ENCODE measurements around the gene CLEC16A.
A peak's percentile ranks its signal among the peaks of the same experiment; 100 is the strongest.

The CLEC16A gene

DNA sequence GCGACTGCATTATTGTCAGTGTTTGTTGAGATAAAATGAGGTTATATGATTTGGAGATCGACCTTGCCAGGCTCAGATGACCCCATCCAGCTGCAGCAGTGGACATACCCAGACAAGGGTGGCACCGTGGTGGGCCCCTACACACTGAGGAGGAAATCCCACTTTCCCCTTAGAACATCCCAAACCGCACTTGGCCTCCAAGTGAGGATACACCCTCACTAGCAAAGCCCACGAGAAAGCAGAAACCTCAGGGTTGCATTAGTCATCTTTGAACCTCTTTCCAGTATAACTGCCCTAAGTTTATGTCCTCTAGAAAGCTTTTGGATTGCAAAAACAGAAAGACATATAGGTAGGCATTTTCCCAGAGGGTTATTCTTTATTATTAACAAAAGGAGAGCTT lies 101.5 kb downstream of the CLEC16A start:
- no peak for DNase-seq

DNA sequence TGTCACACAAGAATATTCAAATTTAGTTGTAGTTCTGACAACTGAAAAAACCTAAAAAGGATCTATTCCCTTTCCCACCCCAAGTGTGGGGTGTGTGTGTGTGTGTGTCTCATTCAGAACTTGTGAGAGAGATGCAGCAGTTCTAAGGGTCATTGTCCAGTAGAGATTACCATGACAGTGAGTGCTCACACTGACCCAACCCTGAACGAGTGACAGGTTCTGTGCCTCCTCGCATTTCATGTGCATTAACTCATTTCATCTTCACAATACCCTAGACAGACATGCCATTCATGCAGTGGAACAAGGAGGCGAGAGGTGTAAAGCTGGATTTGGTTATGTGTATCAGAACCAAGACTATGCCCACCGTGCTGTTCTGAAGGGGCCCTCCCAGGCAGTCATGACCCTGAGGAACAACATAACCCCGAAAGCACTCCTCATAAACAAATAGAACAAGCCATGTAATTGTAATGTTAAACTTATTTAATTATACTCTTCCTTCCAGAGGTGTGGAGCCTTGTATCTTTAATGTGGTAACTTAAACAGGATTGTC lies 102.1 kb downstream of the CLEC16A start:
- no peak for DNase-seq

DNA sequence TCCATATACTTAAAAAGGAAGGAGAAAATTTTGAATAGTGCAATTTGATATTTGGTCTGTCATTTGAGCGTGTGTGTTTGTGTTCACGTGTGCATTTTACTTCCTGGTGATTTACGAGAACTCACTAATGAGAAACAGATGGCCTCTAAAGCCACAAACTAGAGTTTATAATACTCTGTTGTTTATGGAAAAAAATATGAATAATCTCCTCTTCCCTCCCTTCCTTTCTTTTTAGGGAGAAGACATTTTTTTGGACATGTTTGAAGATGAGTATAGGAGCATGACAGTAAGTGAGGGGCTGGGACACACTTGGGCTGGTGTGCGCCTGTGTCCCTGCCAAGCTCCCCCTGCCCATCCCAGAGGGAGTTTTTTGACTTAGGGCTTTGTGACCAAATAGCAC lies 102.7 kb downstream of the CLEC16A start:
- DNase-seq: no peak

DNA sequence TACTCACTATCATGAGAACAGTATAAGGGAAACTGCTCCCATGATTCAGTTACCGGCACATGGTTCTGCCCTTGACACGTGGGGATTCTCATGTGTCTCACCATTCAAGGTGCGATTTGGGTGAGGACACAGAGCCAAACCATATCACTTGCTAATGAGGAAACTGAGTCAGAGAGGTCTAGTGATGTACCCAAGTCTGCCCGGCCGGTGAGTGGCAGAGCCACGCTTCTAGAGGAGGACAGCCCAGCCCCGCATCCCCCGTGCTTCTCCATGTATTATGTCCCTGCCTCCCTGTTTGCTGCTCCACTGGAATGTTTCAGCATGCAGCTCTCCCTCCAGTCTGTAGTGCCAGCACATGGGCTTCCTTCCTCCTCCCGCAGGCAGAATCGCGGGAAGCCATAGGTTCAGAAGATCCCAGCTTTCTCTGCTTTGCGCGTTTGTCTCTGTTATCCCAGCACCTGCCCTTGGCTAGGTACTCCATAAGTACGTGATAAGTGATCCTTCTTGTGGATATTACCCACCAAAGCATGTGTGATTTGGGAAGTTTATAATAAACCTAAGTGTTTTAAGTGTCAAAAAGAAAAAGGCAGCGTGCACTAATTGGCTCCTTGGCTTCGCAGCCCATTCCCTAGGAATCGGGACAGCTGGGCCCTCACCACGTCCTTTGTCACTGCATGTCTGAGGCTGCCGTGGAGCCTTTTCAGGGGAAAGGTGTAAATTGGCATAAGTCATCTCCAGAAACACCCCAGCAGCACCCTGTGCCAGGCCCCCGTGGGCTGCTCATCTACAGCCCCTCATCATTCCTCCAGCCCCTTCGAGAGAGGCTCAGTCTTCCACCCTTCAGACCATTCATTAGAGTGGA lies 103.8 kb downstream of the CLEC16A start:
- no peak for DNase-seq

DNA sequence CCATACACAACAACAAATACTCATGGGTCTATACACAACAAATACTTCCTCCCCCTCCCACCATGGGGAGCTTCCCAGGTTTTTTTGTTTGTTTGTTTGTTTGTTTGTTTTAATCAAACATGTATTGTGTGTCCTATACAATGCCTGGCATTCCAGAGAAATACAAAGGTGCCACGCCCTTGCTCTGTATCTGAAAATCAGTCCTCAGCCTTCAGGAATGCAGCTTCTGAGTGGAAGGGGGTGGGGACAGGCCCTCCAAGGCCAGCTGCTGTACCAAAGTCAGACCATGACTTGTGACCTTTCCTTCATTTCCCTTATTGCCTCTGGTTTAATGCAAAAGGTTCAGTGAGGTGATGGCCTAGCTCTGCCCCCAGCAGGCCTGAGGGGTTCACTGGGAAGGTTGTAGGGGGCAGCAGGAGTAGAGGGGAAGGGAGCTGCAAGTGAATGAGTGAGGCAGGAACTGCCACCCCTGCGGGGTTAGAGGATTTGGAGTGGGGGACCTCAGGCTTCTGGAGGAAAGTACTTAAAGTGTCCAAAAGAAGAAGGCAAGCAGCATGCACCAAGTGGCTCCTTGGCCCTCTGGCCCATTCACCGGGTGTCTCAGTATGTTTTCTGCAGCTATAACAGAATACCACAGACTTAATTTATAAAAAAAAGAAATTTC lies 105.2 kb downstream of the CLEC16A start:
- DNase-seq: no peak

DNA sequence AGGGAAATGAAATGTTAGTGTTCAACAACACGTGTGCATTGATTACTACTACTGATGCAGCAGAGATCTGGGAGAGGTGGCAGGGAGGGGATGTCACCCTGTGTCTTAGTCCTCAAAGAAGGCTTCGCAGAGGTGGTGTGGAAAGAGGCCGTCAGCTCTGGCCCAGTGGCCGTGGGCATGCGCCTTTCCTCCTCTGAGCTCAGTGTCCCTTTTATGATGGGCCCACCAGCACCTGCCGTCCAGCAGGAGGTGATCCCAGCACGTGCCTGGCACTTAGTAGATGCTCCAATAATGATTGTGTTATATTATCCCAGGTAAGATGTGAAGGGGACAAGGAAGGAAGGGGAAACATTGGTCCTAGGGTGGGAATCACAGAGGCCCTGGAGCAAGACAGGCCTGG lies 106.2 kb downstream of the CLEC16A start:
- DNase-seq: no peak

DNA sequence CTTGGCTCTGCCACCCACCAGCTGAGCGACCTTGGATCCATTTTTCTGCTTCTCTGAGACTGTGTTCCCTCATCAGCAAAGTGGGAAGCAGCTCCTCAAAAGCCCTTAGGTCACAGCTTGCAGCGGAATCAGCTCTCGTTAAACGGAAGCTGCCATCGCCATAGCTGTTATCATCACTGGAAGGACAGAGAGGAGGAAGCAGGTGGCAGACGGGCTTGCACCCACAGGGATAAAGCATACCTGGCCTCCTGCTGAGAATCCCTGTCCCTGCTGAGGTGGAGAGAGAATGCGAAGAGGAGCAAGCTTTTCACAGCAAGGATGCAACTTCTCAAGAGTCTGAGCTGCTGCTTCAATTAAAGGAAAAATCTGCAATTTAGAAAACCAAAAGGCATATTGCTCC lies 106.6 kb downstream of the CLEC16A start:
- DNase-seq: no peak

DNA sequence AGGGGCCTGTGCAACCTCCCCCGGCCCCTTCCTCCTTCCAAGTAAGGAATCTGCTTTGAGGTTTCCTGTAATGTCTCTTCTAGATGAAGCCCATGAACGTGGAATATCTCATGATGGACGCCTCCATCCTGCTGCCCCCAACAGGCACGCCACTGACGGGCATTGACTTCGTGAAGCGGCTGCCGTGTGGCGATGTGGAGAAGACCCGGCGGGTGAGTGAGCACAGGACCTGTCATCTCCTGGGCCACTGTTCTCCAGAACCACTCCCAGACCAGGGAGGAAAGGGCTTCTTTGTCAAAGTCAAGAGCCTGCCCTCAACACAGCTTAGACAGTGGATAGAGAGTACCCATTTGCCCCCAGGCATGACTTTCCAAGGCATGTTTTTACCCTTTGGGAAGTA lies 107.1 kb downstream of the CLEC16A start:
- no peak for DNase-seq

DNA sequence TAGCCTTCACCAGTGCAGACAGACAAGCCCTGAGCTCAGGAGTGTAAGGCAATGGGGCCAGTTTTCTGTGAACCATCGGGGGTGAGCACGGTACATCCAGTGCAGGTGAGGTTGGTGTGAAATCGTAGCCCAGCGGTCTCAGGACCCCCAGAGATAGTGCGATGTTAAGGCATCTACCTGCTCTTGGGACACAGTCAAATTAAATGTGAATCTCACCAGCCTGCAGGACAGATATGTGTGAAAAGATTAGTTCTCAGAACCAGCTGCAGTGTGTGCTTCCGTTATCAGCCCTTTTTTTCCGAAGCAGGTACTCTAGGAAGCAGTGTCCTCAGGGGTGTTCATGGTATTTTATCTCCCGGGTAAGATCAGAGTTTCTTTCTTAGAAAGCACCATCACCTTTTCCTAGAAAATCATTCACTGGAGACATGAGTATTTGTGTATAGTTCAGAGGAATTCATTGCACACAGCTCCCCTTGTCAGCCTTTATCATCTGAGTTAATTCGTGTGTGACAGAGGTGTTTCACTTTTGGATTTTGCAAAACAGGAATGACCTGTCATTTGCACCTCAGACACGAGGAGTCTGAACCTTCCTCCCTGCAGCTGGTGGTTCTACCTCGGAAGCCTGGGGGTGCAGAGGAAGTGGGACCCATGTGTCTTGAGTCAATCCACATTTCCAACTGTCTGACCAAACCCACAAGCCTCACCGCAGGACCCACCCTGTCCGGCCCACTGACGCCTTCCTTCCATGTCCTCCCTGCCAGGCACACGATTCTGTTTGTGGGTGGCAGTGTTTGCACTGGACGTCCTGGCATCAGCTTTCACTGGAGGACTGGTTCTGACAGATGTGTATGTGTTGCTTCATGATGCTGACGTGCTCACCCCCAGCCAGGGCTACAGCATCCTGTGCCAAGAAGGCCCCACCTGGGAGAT lies 107.8 kb downstream of the CLEC16A start:
- peak; percentile 33 to 47 for DNase-seq

DNA sequence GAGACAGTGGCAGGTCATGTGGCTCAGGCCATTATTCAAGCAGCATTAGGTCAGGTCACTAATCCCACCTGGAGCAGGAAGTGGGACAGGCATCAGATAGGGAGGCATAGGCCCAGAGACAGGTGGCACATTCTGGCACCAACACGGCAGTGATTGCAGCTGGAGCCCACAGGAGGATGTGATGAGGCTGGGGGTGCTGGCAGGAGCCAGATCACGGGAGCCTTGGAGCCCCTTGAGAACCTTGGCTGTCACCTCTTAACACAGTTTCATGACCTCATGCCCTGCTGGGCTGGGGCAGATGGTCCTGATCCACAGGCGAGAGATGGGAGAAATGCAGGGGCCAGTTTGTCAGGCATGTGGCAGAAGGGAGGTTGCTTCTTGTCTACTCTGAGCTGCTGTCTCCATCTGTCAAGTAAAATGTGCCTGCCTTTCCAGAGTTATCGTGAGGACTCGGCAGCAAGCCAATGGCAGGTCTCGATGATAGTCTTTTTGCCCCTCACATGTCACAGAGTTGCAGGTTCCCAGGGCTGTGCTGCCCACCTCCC lies 109.6 kb downstream of the CLEC16A start:
- DNase-seq: no peak

DNA sequence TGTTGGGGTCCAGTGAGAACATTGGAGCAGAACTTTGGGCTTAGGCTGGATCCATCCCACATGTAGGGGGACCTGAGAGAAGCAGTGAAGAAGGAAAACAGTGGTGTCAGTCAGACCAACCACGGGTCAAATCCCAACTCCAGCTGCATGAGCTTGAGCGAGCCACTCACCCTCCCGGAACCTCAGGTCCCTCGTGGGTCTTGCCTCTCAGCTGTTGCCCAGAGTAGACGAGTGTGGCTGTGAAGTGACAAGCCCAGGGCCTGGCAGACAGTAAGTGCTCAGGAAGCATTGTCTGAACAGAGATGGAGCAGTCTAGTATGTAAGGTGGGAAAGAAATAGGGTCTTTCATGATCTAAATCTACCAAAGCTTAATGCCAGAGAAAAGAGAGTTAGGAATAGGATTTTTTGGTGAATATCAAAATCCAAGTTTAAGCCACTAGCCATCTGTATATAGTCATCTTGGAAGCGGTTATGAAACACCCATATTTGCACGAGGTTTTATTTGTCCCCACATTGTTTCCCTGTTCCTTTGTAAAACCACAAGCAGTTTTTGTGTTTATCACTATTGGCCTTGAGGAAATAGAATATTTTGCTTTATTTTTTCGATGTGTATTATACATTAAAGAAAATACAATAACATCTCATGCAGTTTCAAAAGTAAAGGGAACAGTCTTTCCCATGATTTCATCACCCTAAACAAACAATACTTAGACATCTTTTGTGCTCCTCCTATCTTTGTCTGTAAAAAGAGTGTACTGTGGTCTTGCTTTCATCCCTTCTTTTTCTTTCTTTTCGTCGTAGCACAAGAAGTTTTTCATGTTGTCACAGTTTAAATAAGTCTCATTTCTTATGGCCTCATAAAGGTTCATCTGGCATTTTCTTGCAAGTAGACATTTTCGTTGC lies 112.0 kb downstream of the CLEC16A start:
- no peak for DNase-seq

DNA sequence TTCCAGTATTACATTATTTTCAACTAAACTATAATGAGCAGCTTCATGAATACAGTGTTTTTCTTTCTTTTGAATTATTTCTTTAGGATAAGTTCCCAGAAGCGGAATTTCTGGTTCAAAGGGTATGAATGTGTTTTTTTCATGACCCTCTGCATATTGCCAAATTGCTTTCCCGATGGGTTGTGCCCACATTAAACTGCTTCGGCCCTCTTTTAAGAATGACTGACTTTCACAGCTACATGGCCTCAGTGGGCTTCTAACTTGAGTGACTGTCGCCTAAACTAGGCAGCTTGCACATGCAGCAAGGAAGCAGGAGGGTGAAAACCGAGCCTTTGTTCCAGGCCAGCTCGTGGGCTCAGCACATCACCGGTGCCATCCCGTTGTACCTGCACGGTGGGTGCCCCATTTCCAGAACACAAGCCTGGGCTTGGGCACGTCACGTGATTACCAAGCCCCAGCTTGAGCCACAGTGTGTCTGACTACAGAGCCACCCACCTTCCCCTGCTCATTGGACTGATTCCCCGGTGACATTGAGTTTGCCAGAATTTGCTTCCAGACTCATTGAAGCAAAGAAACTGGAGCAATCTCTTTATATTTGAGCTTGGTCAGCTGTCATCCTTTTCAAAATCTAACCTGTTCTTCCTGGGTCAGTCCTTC lies 112.8 kb downstream of the CLEC16A start:
- DNase-seq: no peak

DNA sequence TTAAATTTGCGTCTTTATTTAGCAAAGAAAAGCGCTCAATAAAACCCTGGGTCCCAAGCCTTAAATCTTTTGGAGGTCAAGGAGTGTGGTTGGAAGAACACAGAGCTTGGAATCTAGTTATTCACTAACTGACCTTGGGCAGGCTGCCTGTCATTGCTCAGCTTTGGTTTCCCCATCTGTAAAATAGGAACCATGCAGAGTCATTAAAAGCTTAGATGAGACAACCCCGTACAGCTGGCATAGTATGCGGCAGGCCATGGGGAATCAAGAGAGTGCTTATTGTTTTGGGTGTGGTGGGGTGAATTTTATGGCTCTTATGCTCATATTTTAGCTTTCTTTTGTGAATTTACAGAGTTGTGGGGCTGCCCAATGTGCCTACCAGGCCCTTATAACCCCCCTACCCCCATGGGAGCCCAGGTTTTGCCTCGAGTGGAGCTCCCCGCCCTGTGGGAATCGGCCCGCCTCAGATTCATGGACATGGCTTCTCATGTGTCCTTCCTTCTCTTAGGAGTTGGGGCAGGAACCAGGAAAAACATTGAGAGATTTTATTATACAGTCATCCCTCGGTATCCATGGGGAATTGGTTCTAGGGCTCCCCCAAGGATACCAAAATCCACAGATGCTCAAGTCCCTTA lies 113.5 kb downstream of the CLEC16A start:
- DNase-seq: no peak

DNA sequence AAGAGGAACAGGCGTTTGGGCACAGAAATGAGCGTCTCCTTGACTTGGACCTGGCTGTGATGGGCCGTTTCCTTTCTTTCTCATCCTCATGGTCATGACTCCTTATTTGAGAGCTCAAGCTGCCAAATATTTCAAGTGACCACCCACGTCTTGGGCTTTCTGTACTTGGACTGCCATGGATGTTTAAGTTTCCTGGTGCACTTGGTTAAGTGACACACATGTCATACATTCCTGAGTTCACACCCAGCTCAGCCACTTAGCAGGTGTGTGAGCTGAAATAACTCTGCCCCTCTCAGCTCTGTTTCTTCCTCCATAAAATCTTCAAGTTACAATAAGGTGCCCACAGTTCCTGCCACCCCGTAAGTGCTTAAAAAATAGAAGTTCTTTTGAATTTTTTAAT lies 114.5 kb downstream of the CLEC16A start:
- DNase-seq: no peak

DNA sequence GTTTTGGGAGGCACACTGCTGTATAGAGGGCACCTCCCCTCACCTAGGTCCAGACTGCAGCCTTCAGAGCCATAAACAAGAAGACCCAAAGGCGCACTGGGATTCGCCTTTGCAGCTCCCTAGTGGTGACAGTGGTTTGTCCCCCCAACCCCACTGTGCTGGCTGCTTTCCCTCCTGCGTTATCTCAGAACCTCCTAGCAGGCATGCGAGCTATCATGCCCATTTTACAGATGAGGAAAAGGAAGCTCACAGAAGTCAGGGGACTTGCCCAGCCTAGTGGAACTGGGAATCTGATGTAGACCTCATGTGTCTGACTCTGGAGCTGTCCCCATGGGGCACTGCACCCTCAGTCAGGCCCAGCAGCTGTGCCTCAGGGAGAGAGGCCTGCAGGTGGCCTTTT lies 115.2 kb downstream of the CLEC16A start:
- no peak for DNase-seq

DNA sequence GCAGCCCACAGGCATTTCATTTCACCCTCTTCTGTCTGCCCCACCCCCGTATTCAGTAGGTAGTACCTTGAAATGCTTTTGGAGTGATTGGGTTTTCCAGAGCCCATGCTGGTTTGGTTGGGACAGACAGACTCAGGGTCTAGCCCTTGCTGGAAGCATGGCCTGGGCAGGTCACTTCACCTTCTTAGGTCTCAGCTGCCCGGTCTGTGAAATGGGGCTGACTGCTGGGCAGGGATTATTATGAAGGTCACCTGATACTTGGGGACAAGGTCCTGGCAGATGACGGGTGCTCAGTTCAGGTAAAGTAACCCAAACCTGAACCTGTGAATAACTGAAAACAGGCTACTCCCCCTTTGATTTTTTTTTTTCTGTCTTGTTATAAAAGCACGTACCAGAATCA lies 116.0 kb downstream of the CLEC16A start:
- no peak for DNase-seq

DNA sequence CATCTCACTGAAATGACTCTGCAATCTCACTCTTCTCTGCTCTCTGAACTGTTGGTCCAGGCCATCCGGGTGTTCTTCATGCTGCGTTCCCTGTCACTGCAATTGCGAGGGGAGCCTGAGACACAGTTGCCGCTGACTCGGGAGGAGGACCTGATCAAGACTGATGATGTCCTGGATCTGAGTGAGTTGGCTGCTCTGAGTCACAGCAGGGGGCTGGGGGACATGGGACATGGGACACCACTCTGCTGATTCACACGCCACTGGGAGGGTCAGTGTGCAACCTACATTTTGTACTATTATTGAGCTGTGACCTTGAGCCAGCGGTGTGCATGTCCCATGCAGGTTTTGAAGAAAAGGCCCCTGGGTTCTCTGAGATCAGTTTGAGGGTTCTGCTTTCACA lies 116.5 kb downstream of the CLEC16A start:
- no peak for DNase-seq

DNA sequence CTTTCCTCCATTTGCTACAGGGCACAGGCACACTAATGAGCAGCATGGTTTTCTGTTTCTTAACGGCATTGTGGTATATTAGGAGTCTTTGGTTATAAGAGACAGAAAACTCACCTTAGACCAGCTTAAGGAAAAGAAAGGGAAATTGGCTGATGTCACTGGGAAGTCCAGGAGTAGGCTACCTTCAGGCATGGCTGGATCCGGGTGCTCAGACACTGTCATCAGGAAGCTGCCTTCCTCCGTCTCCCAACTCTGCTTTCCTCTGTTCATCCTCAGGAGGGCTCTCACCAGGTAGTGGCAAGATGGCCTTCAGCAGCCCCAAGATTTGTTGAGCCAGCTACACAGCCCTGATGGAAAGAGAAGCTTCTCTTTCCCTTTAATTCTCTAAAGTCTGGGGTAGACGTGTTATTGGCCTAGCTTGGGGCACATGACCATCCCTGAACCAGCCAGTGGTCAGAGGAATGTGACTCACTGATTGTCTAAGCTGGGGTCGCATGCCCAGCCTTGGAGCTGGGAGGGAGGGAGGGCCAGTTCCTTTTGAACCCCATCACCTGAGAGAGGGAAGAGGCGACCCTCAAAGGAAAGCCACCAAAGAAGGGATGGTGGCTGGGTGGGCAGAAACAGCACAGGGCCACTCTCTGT lies 117.4 kb downstream of the CLEC16A start:
- DNase-seq: no peak

DNA sequence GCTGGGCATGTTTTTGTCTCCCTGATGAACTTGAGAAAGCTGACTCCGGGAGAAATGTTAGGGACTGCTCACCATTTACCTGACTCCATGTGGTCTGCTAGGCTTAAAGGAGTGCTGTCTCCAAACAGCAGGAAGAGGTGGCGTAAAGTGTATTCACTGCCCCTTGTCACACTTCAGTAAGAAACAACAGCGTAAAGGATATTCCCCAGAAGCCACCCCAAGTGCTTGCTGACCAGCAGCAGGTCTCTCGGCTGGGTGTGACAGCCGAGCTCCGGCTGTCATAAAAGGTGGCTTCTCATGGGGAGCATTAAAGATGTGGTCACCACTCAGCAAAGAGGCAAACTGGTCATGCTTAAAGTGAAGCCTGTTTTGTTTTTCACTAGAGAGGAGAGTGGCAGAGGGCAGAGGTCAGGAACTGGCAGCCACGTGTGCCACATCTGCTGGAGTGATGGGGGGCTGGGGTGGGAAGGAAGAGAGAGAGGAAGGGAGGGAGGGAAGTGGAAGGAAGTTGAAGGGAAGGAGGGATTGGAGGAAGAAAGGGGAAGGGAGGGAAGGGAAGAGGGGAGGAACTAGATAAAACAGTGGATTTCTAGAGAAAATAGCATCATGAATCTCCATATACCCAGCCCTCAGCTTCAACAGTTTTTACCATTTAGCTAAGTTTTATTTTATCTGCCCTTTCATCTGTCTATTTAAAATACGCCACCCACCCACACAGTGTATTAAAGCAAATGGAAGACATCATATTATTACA lies 119.3 kb downstream of the CLEC16A start:
- DNase-seq: no peak

DNA sequence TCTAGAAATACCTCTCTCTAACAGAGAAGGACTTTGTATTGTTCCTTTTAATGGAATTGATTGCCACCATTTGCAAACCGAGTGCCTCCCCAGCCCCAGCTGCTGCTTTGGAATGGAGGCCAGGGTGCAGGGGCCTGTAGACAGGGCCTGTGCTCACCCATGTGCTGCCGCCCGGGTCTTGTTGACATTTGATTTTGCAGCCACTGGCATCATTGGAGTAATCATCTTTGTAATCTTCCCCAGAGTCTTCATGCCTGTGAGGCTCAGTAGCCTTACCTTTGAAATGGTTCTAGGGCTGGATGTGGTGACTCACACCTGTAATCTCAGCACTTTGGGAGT lies 119.8 kb downstream of the CLEC16A start:
- DNase-seq: no peak
